GM21367 (cell line): ENCODE results near the gene MFSD6.
"Not testable (repeated sequence)": the region's sequence is repeated elsewhere in the genome, so short reads cannot be mapped to it uniquely, and the experiment has no call there.

ENCODE experiments used
- ATAC-seq: cut with Tn5 transposase; IDR thresholded peaks from one replicate; pipeline ENCODE4 v1.9.1; 2021; ENCODE audit not compliant: unreplicated experiment

MFSD6 gene

DNA sequence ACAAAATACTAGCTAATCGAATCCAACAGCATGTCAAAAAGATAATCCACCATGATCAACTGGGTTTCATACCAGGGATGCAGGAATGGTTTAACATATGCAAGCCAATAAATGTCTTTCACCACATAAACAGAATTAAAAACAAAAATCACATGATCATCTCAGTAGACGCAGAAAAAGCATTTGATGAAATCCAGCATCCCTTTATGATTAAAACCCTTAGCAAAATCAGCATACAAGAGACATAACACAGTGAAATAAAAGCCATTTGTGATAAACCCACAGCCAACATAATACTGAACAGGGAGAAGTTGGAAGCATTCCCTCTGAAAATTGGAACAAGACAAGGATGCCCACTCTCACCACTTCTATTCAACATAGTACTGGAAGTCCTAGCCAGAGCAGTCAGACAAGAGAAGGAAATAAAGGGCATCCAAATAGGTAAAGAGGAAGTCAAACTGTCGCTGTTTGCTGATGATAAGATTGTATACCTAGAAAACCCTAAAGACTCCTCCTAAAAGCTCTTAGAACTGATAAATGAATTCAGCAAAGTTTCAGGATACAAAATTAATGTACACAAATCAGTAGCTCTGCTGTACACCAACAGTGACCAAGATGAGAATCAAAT, 86.6 kb downstream of the MFSD6 start:
- ATAC-seq = not testable (repeated sequence)

DNA sequence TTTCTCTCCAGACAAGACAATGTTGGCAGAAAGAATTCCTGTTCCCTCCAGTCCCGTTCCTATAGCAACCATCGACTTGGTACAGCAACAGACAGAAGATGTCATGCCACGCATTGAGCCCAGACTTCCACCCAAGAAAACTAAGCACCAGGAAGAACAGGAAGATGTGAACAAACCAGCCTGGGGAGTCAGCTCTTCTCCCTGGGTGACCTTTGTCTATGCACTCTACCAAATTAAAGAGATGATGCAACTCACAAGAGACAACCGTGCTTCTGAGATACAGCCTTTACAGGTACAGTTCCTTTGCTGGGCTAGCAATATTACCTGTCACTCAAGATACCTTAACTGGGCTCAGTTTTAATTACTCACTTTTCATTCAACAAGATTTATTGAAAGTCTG, 89.3 kb downstream of the MFSD6 start:
- no peak for ATAC-seq

DNA sequence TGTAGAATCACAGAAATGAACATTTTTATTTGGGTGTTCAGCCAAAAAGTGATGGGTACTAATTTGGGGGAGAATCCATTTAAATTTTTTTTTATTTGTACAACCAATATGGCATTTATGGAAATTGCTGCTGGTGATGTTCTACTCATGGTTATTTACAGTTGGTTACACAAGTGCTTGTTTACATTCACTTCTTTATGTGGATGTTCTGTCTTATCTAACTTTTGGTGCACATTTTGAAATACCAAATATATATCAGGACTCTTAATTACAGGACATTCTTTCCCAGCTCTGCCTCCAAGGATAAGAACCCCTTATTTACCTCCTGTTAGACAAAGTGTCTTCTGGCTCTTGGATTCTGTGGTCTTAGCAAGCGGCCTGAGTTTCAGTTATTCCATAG, 91.1 kb downstream of the MFSD6 start:
- ATAC-seq = no peak

DNA sequence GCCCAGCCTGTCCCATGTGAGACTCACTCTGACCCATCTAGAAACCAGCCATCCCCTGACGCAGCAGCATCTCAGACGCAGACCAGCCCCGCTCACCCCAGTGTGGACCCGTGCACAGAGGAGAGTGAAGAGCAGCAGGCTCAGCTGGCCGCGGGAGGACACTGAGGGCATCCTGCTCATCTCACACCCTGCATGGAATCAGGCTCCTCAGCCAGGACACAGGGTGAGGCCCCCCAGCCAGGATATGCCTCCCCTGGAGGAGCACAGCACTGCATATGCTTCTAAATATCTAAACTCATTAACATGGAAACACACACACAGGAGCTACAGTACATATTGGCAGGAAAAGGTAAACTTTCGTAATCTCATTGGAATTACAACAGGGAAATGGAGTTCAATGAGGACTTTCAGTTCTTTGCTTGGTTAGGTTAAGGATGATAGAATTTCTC, 91.9 kb downstream of the MFSD6 start:
- no peak for ATAC-seq

DNA sequence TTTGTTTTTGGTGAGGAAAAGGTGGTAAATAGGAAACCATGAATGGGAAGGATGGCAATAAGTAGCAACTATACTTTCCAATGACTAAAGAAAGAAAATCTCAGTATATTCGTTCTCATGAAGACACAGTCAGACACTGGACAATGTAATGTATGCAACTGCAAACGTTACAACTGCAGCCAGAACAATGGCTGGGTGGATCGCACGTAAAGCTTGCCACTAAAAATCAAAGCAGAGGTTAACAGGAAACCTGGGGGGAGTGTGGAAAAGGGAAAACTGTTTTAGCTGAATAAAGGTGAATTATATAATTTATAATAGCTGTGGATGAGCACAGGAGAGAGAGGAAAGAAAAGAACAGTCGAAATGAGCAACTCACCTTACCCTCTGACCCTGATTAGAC, 93.1 kb downstream of the MFSD6 start:
- no peak for ATAC-seq

DNA sequence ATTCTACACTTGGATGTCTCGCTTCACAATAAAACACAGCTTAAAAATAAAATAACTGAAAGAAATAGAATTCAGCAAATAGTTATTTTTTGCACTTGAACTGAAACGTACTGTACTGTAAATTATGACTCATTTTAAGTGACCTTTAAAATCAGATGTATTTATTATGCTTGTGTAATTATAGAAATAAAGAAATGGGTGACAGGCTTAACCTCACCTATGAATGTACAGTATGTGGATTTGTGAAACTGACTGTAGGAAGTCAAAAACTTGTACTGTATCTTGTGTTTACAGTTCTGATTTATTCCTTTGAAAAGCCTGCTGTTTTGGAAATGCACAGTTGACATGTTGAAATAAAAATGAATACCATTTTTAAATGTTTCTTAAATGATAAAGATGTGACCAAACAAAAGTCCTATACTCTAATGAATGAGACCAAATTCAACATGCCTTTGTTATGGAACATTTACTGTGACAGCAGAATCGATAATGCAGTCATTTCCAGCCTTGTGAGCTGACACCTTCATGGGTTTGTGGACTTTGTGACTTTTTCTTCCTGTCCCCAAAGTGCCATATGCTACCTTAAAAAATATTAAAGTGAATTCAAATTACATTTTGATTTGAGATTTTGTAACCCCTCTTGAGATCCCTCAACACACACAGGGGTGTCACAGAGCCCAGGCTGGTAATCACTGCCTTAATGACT, 93.7 kb downstream of the MFSD6 start:
- no peak for ATAC-seq

DNA sequence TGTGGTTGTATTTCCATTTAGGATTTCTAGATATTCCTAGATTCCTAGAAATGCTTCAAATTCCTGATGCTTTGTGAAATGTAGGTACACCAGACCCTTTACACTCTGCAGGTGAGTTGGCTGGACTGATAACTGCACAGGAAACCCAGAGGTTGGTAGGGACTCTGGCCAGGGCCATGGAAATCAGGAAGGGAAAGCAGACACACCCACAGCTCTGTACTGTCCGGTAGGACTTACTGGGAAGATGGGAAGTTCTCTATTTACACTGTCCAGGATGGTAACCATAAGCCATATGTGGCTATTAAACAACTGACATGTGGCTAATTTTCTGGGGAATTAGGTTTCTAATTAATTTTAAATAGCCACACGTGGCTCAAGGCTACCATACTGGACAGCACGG, 94.9 kb downstream of the MFSD6 start:
- ATAC-seq = no peak

DNA sequence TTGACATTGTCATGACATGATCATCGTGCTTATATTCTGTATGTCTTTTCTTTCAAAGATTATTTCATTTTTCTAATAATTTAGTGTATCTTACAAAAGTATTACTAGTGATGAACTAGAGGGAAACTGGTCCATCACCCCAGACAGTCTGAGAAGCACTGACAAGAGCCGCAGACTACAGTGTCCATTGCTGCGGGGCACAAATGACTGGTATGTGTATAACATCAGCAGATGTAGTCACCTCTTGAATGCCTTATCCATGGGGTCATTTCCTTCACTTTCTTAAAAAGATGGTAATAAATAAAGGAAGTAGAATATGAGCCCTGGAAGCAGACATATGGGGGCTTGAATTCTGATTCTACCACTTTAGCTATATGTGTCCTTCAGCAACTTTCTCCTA, 96.8 kb downstream of the MFSD6 start:
- no peak for ATAC-seq

DNA sequence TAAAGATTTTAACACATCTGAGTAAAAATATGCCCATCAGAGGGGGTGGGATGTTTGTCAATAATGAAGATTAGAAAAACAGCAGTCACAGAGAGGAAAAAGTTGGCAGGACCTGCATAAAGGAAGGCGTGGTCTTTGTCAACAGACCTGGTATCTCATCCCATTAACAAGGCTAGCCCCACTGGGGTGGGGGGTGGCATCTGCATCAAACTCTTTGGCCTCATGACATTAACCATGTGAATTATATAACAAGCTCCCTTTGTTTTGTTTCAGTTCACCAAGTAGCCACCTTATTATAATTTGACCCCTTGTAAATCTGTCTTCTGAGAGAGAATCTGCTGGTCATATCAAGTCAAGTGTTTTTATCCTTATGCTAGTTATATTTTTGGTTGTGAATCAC, 97.5 kb downstream of the MFSD6 start:
- ATAC-seq = no peak

DNA sequence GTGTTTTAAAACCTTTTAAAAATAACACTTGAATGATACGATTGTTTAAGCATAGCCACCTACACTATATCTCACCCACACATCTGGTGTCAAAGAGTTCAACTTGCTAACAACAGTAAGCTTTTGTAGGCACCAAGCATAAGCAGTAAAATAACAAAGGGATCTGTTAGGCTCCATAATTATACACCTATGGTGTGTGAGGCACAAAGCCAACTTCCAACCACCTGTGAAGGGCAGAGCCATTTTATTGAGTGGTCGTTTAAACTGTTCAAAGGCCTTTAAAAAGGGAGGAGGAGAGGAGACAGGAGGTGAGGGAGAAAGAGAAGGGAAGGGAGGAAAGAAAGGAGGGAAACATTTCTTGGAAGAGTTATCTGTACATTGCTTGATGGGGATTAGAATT, 98.5 kb downstream of the MFSD6 start:
- no peak for ATAC-seq

DNA sequence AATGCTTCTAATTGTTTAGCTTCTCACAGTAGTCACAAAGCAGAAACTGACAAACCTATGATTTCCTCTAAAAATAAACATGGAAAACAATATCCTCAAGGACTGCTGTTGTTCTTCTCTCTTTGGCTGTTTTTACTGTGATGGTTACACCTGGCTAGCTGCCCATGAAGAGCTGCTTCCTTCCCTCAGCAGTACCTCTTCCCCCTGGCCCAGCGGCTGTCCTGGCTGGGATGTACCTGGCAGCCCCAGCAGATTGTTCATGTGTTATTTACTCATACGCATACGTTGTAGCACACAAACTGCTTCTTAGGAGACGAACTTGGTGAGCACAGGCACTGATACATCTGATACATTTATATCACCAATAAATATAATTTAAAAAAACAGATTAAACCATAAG, 99.0 kb downstream of the MFSD6 start:
- ATAC-seq = no peak

DNA sequence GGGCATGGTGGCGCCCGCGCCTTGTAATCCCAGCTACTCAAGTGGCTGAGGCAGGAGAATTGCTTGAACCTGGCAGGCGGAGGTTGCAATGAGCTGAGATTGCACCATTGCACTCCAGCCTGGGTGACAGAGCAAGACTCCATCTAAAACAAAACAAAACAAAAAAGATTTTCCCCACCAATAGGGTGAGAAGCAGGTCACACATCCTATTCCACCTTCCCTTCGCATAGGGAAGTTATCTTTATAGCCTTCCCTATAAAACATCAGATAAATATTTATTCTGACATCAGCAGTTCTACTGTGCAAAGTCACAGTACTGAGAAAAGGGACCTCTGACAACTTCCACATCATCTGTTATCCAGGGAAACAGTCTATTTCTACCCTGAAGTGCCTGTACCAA, 101.7 kb downstream of the MFSD6 start:
- ATAC-seq = not testable (repeated sequence)

DNA sequence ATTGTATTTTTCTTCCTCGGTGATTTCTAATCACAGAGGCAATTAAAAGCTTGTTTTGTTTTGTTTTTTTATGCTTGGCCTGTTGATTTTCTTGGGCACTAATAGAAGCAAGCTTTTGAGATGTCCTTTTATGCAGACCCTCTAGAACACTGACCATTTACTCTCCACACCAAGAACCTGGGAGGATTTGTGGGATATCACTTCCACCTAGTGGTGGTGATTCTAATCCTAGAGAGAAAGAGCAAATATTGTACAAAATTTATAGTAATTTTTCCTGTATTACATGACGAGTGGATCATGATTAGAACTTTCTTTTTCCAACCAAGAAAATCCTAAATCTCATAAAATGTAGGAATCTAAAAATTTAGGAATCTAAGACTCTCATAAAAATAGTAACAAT, 102.9 kb downstream of the MFSD6 start:
- no peak for ATAC-seq

DNA sequence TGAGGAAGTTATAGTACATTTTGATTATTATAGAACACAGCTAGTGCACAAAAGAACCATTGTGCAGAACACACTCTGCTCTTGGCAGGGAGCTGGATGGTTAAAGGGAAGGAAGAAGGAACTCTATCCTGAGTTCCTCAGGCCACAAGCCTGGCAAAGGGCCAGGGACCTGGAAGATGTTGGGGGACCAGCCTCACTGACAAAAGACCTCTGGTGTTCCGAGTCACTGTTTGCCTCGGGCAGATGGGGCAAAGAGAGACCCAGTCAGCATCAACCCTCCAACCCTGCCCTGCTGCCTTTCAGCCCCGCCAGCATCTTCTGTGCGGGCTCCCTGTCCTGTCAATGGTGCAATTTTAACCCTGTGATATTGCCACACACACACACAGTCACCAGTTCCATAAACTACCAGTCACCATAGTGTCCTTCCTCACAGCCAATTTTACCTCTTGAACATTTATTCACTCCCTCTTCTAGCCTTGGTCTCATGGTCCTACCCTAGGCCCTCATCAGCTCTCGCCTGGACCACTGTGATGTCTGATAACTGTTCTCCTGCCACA, 104.5 kb downstream of the MFSD6 start:
- ATAC-seq = no peak

DNA sequence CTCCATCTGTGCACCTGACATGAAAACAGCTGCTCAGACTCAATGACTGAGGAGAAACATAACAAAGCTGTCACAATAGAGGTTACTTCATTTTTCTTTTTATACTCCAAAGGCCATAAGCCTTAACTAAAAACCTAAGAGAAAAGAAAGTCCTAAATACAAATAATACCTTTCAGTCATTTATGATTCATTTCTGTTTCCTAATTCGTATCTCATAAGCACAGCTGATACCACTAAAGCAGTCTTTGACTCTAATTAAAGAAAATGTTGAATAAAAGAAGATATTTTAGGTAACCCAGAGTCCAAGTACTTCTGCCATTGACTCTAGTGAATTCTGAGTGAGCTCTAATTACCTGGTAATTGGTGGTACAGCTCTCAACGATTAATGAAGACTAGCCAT, 105.7 kb downstream of the MFSD6 start:
- no peak for ATAC-seq

DNA sequence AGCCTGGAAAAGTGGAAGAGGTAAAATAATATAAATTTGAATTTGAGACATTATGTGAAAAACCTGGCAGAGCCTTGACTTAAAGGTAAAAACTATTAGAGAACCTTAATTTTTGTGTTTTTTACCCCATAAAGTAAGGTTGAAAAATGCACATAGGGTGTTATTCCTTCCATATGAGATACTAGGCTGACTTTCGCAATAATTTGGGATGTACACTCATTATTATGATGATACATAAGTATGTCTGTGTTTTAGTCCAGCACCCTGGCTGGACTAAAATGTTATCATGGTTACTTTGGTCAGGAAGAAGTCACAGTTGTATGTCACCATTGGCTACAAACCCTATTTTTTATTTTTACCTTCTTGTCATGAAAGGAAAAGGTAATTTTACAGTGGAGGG, 106.5 kb downstream of the MFSD6 start:
- no peak for ATAC-seq

DNA sequence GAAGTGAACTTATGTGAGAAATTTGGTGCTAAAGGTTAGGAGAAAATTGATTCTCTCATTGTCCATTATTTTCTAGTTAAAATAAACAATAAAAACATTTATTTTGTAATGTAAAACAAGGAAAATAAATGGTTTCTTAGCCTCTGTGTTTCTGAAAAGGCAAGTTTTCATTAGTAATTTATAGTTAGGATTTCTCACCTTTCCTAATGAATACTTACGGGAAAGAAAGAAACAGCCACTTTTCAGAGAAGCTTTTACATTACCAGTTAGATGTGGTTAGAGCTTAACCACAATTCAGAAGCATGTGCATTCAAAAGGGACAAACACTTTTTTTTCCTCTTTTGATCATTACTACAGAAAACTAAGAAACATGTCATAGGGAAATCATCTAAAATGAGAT, 107.5 kb downstream of the MFSD6 start:
- ATAC-seq = no peak

DNA sequence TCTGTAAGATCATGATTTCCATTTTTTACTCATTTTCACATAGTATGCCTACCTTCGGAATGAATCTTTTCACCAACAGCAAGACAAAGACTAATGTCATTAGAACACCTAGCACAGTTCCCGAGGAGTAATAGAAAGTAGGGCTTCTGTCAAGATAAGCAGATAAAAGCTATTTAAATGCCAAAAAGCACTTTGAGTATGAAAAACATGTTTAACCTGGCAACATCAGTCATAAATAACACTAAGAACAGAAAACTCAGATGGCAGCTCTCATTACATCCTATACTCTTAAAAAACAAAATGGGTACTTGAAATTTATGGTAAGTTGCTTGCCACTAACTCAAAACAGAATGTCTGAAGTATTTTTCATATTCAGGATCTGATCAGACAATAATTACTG, 109.3 kb downstream of the MFSD6 start:
- no peak for ATAC-seq

DNA sequence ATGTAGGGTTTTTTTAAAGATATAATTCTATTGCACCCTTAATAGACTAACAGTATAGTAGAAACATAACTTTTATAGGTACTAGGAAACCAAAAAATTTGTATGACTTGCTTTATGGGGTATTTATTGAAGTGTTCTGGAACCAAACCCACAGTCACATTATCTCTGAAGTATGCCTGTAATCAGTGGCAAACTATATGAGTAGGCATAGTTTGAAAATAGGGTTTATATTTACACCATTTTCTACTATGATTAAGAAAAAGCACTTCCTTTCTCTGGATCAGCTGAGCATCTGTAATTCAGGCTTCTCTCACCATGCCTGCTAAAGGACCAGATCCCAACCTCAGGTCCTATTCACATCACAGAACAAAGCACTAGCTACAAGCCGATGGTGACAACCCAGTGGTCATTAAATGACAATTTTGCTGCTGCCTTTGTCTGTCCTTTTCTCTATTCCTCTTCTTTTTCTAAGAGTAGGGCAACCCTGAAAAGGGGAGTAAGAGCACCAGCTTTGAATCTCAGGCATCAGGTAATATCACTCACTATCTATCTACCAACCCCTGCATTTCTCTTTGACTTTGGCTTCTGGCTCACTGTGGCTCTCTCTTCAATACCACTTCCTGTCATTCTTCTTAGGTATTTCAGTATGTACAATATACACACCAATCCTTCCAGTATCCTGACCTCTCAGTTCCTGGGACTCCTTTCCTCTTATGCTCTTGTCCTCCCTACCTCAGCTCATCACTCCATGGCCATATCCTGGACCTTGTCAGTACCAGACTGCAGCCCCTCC, 112.0 kb downstream of the MFSD6 start:
- ATAC-seq = no peak

DNA sequence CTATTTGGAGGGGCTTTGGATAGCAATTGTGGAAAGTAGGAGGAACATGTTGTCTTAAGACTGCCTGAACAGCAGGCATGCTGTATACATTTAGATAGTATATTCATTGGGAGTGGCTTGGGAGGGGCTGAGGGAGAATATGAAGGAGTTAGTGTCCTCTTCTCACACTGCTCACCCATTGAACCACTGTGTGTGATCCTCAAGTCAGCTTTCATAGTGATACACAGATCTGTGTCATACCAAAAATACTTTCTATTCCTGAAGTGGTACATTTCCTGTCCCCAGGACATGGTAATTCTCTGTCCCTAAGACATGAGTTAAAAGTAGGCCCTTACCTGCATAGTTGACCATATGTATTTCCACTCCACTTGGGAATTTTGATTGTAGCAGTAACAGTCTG, 116.8 kb downstream of the MFSD6 start:
- ATAC-seq = no peak

DNA sequence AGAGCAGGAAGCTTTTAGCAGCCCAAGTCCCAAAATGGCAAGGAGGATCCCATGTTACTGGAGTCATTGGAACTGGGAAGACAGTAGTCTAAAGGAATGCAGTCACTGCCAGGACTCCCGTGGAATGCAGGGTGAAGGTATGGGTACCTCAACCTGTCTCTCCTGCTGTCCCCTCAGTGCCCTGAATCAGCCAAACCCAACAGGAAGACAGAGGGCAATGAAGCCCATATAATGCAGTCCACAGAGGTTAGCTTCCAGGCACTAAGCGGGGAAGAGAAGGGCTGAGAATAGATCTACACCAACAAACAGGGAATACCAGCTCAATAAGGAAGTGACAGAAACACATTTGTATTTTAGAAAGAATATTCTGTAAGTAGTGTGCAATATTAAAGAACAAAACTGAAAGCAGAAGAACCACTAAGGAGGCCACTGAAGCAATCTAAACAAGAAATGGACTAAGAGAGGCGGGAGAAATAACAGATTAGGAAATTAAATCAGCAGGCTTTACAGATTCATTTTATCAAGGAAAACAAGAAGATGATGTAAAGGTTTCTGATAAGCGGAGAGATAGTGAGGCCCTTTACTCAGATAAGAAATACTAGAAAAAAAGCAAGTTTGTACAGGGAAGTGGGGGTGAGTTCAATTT, 118.1 kb downstream of the MFSD6 start:
- ATAC-seq = no peak
